Measurements from ENCODE around the gene CYFIP2. TPM values are rescaled to one million over a fixed set of nuclear protein-coding genes. Genes with fewer than 3 reads are reported as not detected.

The CYFIP2 gene
- total RNA-seq, 1 donor from 2014 or later = 28.2 TPM

- H3K4me1 ChIP-seq = peaks cover 23% of the 10 kb centered on the region
- H3K36me3 ChIP-seq = no peaks in the 10 kb centered on the region
- H3K27me3 ChIP-seq (ENCODE audit: low read depth) = no peaks in the 10 kb centered on the region
- peak overlapping the region; percentile 57 for H3K27ac ChIP-seq (replicated peaks)
- H3K9me3 ChIP-seq (replicated peaks) = no peaks in the 10 kb centered on the region
- DNase-seq = no peak
- no peak overlapping the region for H3K4me3 ChIP-seq
- intact Hi-C loops (cut with micrococcal nuclease) = no loop called here
- TF ChIP-seq CTCF (IDR thresholded peaks at IDR 0.05; ENCODE audit: borderline replicate concordance) = no peak
Observed at GRCh38 chr5:157278319-157279037, 12.6 kb downstream of the CYFIP2 start.

DNA sequence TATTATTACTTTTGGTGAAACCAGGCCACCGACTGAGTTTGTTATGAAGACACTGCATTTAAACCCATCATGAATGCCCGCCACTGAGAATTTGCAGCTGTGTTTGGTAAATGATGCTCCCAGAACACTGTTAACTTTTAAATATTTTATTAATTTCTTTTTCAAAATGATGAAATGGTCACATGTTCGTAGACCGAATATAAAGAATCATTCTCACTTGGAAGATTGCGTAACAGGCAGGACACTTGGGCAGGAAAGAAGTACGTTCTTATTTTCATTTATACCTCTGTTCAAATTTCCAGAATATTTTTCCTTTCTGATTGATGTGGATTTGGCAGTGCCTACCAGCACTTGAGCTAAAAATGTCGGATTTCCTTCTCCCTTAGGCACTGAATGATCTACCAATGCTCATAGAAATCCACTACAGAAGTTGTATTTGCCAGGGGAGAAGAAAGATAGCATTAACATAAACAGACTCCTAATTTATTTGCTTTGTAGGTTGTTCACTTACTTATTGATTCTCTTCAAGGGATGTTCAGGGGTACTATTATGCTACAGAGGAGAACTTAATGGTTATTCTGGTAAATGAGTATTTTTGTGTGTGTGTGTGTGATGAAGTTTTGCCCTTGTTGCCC lies 13.8 kb downstream of the CYFIP2 start:
- TF ChIP-seq CTCF (IDR thresholded peaks at IDR 0.05; ENCODE audit: borderline replicate concordance) = no peak
- Histone ChIP-seq H3K27me3 (ENCODE audit: low read depth) (no peaks in the 10 kb centered on the region), H3K9me3 (replicated peaks) (no peaks in the 10 kb centered on the region), H3K36me3 (no peaks in the 10 kb centered on the region), H3K27ac (replicated peaks) (peak overlapping the region; percentile 57), H3K4me3 (no peak overlapping the region), H3K4me1 (peaks cover 34% of the 10 kb centered on the region)
- no peak for DNase-seq
- intact Hi-C loops (cut with micrococcal nuclease) = no loop called here

DNA sequence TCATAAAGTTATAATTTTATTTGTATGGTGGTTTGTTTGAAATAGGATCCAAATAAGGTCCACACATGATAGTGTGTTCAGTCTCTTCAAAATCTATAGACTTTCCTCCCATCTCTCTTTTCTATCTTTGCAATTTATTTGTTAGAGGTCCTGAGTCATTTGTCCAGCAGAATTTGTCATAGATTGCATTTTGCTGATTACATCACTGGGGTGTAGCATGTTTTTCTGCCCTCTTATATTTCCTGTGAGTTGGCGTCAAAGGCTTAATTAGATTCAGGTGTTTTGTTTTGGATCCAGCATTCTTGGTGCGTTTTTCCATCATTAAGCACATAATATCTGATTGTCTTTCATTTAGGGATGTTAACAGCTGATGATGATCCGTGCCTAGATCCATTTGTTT lies 15.0 kb downstream of the CYFIP2 start:
- Histone ChIP-seq H3K27me3 (ENCODE audit: low read depth) (no peaks in the 10 kb centered on the region), H3K4me1 (peaks cover 46% of the 10 kb centered on the region), H3K4me3 (no peak overlapping the region), H3K36me3 (no peaks in the 10 kb centered on the region), H3K27ac (replicated peaks) (no peak overlapping the region), H3K9me3 (replicated peaks) (no peaks in the 10 kb centered on the region)
- TF ChIP-seq CTCF (IDR thresholded peaks at IDR 0.05; ENCODE audit: borderline replicate concordance) = no peak
- intact Hi-C loops (cut with micrococcal nuclease) = no loop called here
- DNase-seq = no peak

DNA sequence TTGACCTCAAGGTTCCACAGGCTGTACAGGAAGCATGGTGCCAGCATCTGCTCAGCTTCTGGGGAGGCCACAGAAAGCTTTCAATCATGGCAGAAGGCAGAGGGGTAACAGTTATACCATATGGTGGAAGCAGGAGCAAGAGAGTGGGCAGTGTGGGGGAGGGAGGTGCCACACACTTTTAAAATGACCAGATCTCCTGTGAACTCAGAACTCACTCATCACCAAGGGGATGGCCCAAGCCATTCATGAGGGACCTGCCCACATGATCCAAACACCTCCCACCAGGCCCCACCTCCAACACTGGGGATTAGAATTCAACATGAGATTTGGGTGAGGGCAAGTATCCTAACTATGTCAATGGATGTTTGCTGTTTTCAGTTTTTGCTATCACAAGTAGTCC lies 16.2 kb downstream of the CYFIP2 start:
- no peak for TF ChIP-seq CTCF (IDR thresholded peaks at IDR 0.05; ENCODE audit: borderline replicate concordance)
- Histone ChIP-seq H3K27me3 (ENCODE audit: low read depth) (no peaks in the 10 kb centered on the region), H3K9me3 (replicated peaks) (no peaks in the 10 kb centered on the region), H3K27ac (replicated peaks) (peak overlapping the region; percentile 87), H3K4me3 (no peak overlapping the region), H3K4me1 (peaks cover 46% of the 10 kb centered on the region), H3K36me3 (no peaks in the 10 kb centered on the region)
- no peak for DNase-seq
- intact Hi-C loops (cut with micrococcal nuclease) = no loop called here

- H3K27me3 ChIP-seq (ENCODE audit: low read depth) = no peaks in the 10 kb centered on the region
- intact Hi-C loops (cut with micrococcal nuclease) = no loop called here
- TF ChIP-seq CTCF (IDR thresholded peaks at IDR 0.05; ENCODE audit: borderline replicate concordance) = no peak
- H3K9me3 ChIP-seq (replicated peaks) = no peaks in the 10 kb centered on the region
- H3K27ac ChIP-seq (replicated peaks) = peak overlapping the region; percentile 87
- peaks cover 59% of the 10 kb centered on the region for H3K4me1 ChIP-seq
- no peaks in the 10 kb centered on the region for H3K36me3 ChIP-seq
- DNase-seq = no peak
- H3K4me3 ChIP-seq = no peak overlapping the region
Observed at GRCh38 chr5:157283434-157283833, 17.5 kb downstream of the CYFIP2 start.
